OCI-LY7 (cell line): ENCODE measurements around the gene DXO.

Experiments
- CTCF ChIP-seq: fragments of 200-600 bp; sonication (generic); conservative IDR thresholded peaks from 2 replicates; pipeline ENCODE4 v1.5.1; 2014; ENCODE audit warnings: mild to moderate bottlenecking, antibody characterized with exemption, low read length, moderate library complexity, mixed read lengths
- EZH2phosphoT487 ChIP-seq: fragments of 200-600 bp; sonication (generic); IDR thresholded peaks from 2 replicates; pipeline ENCODE4 v1.6.1; 2018; ENCODE audit warnings: low read depth, borderline replicate concordance, mild to moderate bottlenecking, mixed run types, antibody characterized with exemption, low read length, moderate library complexity, mixed read lengths

- TF ChIP-seq CTCF (no peak), EZH2phosphoT487 (no peak)
Observed at GRCh38 chr6:31952890-31953289, 19.0 kb downstream of the DXO start.
